HT1080 (cell line): ENCODE results near the gene WDFY4. TPM values are rescaled to one million over a fixed set of nuclear protein-coding genes. Genes with fewer than 3 reads are reported as not detected.

Experiments
- DNase-seq: peaks from one replicate; pipeline ENCODE4 v3.0.0-alpha.2; 2015; ENCODE audit warnings: low read depth
- total RNA-seq: library from RNA; depleted of rRNA; stranded (reverse); fragments of >200 nt; shearing (Covaris generic); gene quantifications from 2 replicates; pipeline ENCODE4 v1.2.3, GENCODE V29; 2014

WDFY4 gene
- total RNA-seq, 1 experiment from 2014 or later: 0.69 TPM

GRCh38 chr10:48684463-48684791 lies 246 bp upstream of the WDFY4 start:
- DNase-seq: no peak

- DNase-seq: no peak
Observed at GRCh38 chr10:48685731-48686130, 1.1 kb downstream of the WDFY4 start.

GRCh38 chr10:48690791-48691660 lies 6.4 kb downstream of the WDFY4 start:
- no peak for DNase-seq

- DNase-seq: no peak
Observed at GRCh38 chr10:48691812-48692528, 7.3 kb downstream of the WDFY4 start.

- no peak for DNase-seq
Observed at GRCh38 chr10:48692748-48693147, 8.1 kb downstream of the WDFY4 start.

GRCh38 chr10:48693206-48693605 lies 8.5 kb downstream of the WDFY4 start:
- no peak for DNase-seq

- no peak for DNase-seq
Observed at GRCh38 chr10:48694371-48695030, 9.8 kb downstream of the WDFY4 start.

- DNase-seq: no peak
Observed at GRCh38 chr10:48695636-48696534, 11.2 kb downstream of the WDFY4 start.

- DNase-seq: no peak
Observed at GRCh38 chr10:48696535-48696873, 11.8 kb downstream of the WDFY4 start.

GRCh38 chr10:48697091-48697490 lies 12.4 kb downstream of the WDFY4 start:
- DNase-seq: no peak

- DNase-seq: no peak
Observed at GRCh38 chr10:48697821-48698764, 13.4 kb downstream of the WDFY4 start.

GRCh38 chr10:48699011-48699627 lies 14.4 kb downstream of the WDFY4 start:
- no peak for DNase-seq

GRCh38 chr10:48700071-48700470 lies 15.4 kb downstream of the WDFY4 start:
- no peak for DNase-seq

GRCh38 chr10:48700493-48700892 lies 15.8 kb downstream of the WDFY4 start:
- no peak for DNase-seq

GRCh38 chr10:48701139-48701901 lies 16.6 kb downstream of the WDFY4 start:
- no peak for DNase-seq

GRCh38 chr10:48701941-48702340 lies 17.3 kb downstream of the WDFY4 start:
- DNase-seq: no peak

GRCh38 chr10:48703531-48704122 lies 19.0 kb downstream of the WDFY4 start:
- DNase-seq: no peak

GRCh38 chr10:48704156-48704555 lies 19.5 kb downstream of the WDFY4 start:
- DNase-seq: peak; percentile 11
